Neural cell (in vitro differentiated cells): ENCODE measurements around the gene LCN2. TPM values are rescaled to one million over a fixed set of nuclear protein-coding genes. Genes with fewer than 3 reads are reported as not detected.

Experiments used
- H2AFZ ChIP-seq: fragments of 200-600, 300-800 bp; sonication (generic), shearing (Covaris generic); 2 replicates; pipeline ENCODE4 v1.6.0; 2014; ENCODE audit warnings: low read depth, mild to moderate bottlenecking, antibody characterized with exemption, low read length, moderate library complexity
- H3F3A ChIP-seq: fragments of 200-600 bp; shearing (Covaris generic); 2 replicates; pipeline ENCODE4 v1.6.1; 2016; ENCODE audit warnings: mild to moderate bottlenecking, moderate library complexity, mixed read lengths, antibody characterized with exemption, low read length; ENCODE audit not compliant: insufficient read depth, poor library complexity, severe bottlenecking
- H3K27ac ChIP-seq: fragments of 200-600, 300-800 bp; sonication (generic), shearing (Covaris generic); 2 replicates; pipeline ENCODE4 v1.5.1; 2014; ENCODE audit warnings: mild to moderate bottlenecking, low read length, moderate library complexity
- H3K27me3 ChIP-seq: fragments of 300-800, 200-600 bp; sonication (generic), shearing (Covaris generic); 2 replicates; pipeline ENCODE4 v1.6.0; 2014; ENCODE audit warnings: mild to moderate bottlenecking, low read depth, low read length, moderate library complexity; ENCODE audit not compliant: insufficient read depth
- H3K36me3 ChIP-seq: fragments of 300-800, 200-600 bp; sonication (generic), shearing (Covaris generic); 2 replicates; pipeline ENCODE4 v1.5.1; 2014; ENCODE audit warnings: mild to moderate bottlenecking, antibody characterized with exemption, low read length, moderate library complexity; ENCODE audit not compliant: insufficient read depth
- H3K4me2 ChIP-seq: fragments of 300-800, 200-600 bp; sonication (generic), shearing (Covaris generic); 2 replicates; pipeline ENCODE4 v1.6.0; 2014; ENCODE audit warnings: mild to moderate bottlenecking, low read length
- H3K4me3 ChIP-seq: fragments of 300-800, 200-600 bp; sonication (generic), shearing (Covaris generic); 2 replicates; pipeline ENCODE4 v1.5.1; 2014; ENCODE audit warnings: mild to moderate bottlenecking, low read length, moderate library complexity
- H3K79me2 ChIP-seq: fragments of 200-600 bp; shearing (Covaris generic); replicated peaks from 2 replicates; pipeline ENCODE4 v1.6.0; 2014; ENCODE audit warnings: mild to moderate bottlenecking, low read length, moderate library complexity; ENCODE audit not compliant: insufficient read depth
- H3K9ac ChIP-seq: fragments of 300-800, 200-600 bp; sonication (generic), shearing (Covaris generic); 2 replicates; pipeline ENCODE4 v1.6.1; 2016; ENCODE audit warnings: mild to moderate bottlenecking, low read length, mixed read lengths
- H3K9me2 ChIP-seq: fragments of 200-600 bp; shearing (Covaris generic); 2 replicates; pipeline ENCODE4 v1.6.1; 2016; ENCODE audit warnings: mild to moderate bottlenecking, low read length, mixed read lengths; ENCODE audit not compliant: insufficient read depth
- H3K9me3 ChIP-seq: fragments of 200-600, 300-800 bp; sonication (generic), shearing (Covaris generic); 2 replicates; pipeline ENCODE4 v1.6.1; 2016; ENCODE audit warnings: mild to moderate bottlenecking, mixed run types, low read length, moderate library complexity, mixed read lengths
- H4K20me1 ChIP-seq: fragments of 200-600 bp; shearing (Covaris generic); 2 replicates; pipeline ENCODE4 v1.6.1; 2016; ENCODE audit warnings: mild to moderate bottlenecking, mixed run types; ENCODE audit not compliant: insufficient read depth
- CTCF ChIP-seq: fragments of 450-650 bp; IDR thresholded peaks from 2 replicates; pipeline ENCODE4 v1.5.1; 2014; ENCODE audit warnings: antibody characterized with exemption, mild to moderate bottlenecking, moderate library complexity; ENCODE audit not compliant: poor library complexity, severe bottlenecking
- EP300 ChIP-seq: fragments of 450-650 bp; conservative IDR thresholded peaks from 2 replicates; pipeline ENCODE4 v1.6.1; 2014; ENCODE audit warnings: antibody characterized with exemption, mild to moderate bottlenecking, moderate library complexity; ENCODE audit not compliant: poor library complexity, severe bottlenecking
- EZH2 ChIP-seq: fragments of 200-600, 300-800 bp; shearing (Covaris generic), sonication (generic); IDR thresholded peaks from 2 replicates; pipeline ENCODE4 v1.6.1; 2014; ENCODE audit warnings: antibody characterized with exemption, low read length, borderline replicate concordance, mild to moderate bottlenecking; ENCODE audit not compliant: insufficient read depth, poor library complexity, severe bottlenecking
- MXI1 ChIP-seq: fragments of 450-650 bp; conservative IDR thresholded peaks from 2 replicates; pipeline ENCODE4 v1.6.1; 2014; ENCODE audit warnings: antibody characterized with exemption, mild to moderate bottlenecking; ENCODE audit not compliant: poor library complexity, severe bottlenecking
- POLR2AphosphoS5 ChIP-seq: IDR thresholded peaks from 2 replicates; pipeline ENCODE4 v1.6.1; 2012
- RAD21 ChIP-seq: fragments of 450-650 bp; conservative IDR thresholded peaks from 2 replicates; pipeline ENCODE4 v1.6.1; 2014; ENCODE audit warnings: antibody characterized with exemption, mild to moderate bottlenecking, moderate library complexity
- REST ChIP-seq: IDR thresholded peaks from 2 replicates; pipeline ENCODE4 v1.6.1; 2012; ENCODE audit warnings: borderline replicate concordance
- SMC3 ChIP-seq: fragments of 450-650 bp; conservative IDR thresholded peaks from 2 replicates; pipeline ENCODE4 v1.6.1; 2014; ENCODE audit warnings: antibody characterized with exemption, mild to moderate bottlenecking, moderate library complexity; ENCODE audit not compliant: poor library complexity
- TAF1 ChIP-seq: IDR thresholded peaks from 2 replicates; pipeline ENCODE4 v1.6.1; 2012; ENCODE audit warnings: low read depth
- polyA plus RNA-seq: library from polyadenylated mRNA; depleted of rRNA; stranded (reverse); fragments of >200 nt; gene quantifications from 2 replicates; pipeline ENCODE4 v1.2.3, GENCODE V29; 2014

Gene LCN2
- polyA plus RNA-seq, 1 donor from 2014 or later = not detected

- Histone ChIP-seq H3K36me3 (no peaks in the 10 kb centered on the region), H3K4me2 (no peak overlapping the region), H3K9me2 (no peaks in the 10 kb centered on the region), H4K20me1 (no peaks in the 10 kb centered on the region), H3K27ac (no peak overlapping the region), H3K9me3 (no peaks in the 10 kb centered on the region), H3K9ac (no peak overlapping the region), H3K27me3 (no peaks in the 10 kb centered on the region), H3K79me2 (no peaks in the 10 kb centered on the region), H3K4me3 (no peak overlapping the region), H2AFZ (no peak overlapping the region), H3F3A (no peaks in the 10 kb centered on the region)
- TF ChIP-seq EZH2 = no peak
- TF ChIP-seq POLR2AphosphoS5 = no peak
- TF ChIP-seq CTCF = no peak
- TF ChIP-seq REST = no peak
- TF ChIP-seq TAF1 = no peak
- TF ChIP-seq SMC3 = no peak
- no peak for TF ChIP-seq MXI1
- no peak for TF ChIP-seq EP300
- TF ChIP-seq RAD21 = no peak
Observed at GRCh38 chr9:128113526-128114325, 35.5 kb upstream of the LCN2 start.

- Histone ChIP-seq H3K4me3 (no peak overlapping the region), H3K27me3 (no peaks in the 10 kb centered on the region), H3K4me2 (no peak overlapping the region), H3K9ac (no peak overlapping the region), H3K9me3 (no peaks in the 10 kb centered on the region), H3K36me3 (no peaks in the 10 kb centered on the region), H3K79me2 (no peaks in the 10 kb centered on the region), H3K9me2 (no peaks in the 10 kb centered on the region), H2AFZ (no peak overlapping the region), H3F3A (no peaks in the 10 kb centered on the region), H3K27ac (no peak overlapping the region), H4K20me1 (no peaks in the 10 kb centered on the region)
- TF ChIP-seq CTCF (no peak), EZH2 (no peak), MXI1 (no peak), EP300 (no peak)
Observed at GRCh38 chr9:128114326-128115186, 34.7 kb upstream of the LCN2 start.
